ENCODE results near the gene NUCB2.

DNA sequence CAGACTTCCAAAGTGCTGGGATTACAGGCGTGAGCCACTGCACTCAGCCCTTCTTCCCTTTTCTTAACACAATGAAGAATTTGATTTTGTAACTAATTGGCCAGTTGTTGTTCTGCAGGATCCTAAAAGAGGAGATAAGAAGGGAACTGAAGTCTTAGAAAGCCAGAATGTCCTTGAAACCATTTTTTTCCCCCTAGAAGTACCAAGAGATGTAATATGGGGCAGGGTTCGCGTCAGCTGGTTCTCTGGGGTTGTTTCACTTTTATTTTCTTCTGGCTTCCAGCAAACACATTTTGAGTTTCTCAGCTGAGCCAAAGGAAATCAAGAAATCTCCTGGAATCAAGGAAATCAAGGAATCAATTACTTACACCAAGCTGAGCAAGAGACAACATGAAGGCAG lies 7.6 kb upstream of the NUCB2 start:
- TF ChIP-seq, protein P1, sequence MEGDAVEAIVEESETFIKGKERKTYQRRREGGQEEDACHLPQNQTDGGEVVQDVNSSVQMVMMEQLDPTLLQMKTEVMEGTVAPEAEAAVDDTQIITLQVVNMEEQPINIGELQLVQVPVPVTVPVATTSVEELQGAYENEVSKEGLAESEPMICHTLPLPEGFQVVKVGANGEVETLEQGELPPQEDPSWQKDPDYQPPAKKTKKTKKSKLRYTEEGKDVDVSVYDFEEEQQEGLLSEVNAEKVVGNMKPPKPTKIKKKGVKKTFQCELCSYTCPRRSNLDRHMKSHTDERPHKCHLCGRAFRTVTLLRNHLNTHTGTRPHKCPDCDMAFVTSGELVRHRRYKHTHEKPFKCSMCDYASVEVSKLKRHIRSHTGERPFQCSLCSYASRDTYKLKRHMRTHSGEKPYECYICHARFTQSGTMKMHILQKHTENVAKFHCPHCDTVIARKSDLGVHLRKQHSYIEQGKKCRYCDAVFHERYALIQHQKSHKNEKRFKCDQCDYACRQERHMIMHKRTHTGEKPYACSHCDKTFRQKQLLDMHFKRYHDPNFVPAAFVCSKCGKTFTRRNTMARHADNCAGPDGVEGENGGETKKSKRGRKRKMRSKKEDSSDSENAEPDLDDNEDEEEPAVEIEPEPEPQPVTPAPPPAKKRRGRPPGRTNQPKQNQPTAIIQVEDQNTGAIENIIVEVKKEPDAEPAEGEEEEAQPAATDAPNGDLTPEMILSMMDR (conservative IDR thresholded peaks at IDR 0.05 in 1 of 2, IDR thresholded peaks at IDR 0.05 in 1 of 2; ENCODE audit: extremely low read depth in 1 of 2, insufficient read depth in 1 of 2, low read depth in 1 of 2, low read length in 2 of 2): no peak
- TF ChIP-seq EZH2 (IDR thresholded peaks at IDR 0.05; ENCODE audit: borderline replicate concordance, low read length): no peak

Data from mammary epithelial cell (primary cell).